Kidney epithelial cell (primary cell): Measurements from ENCODE around the gene CXCL5. TPM values are rescaled to one million over a fixed set of nuclear protein-coding genes. Genes with fewer than 3 reads are reported as not detected.
A peak's percentile ranks its signal among the peaks of the same experiment; 100 is the strongest.

Experiments used
- DNase-seq: peaks from one replicate; pipeline ENCODE4 v3.0.0-alpha.2; 2010; ENCODE audit warnings: low read depth
- H3K27me3 ChIP-seq: 2 replicates; pipeline ENCODE4 v1.6.0; 2011; ENCODE audit warnings: low read length; ENCODE audit not compliant: control insufficient read depth, insufficient read depth
- H3K36me3 ChIP-seq: 2 replicates; pipeline ENCODE4 v1.5.1; 2011; ENCODE audit warnings: low read length; ENCODE audit not compliant: control insufficient read depth, insufficient read depth
- H3K4me3 ChIP-seq: 2 replicates; pipeline ENCODE4 v1.5.1; 2011; ENCODE audit warnings: low read depth, mild to moderate bottlenecking, control low read depth, low read length
- total RNA-seq: library from RNA; depleted of rRNA; stranded (reverse); fragments of >200 nt; gene quantifications from 2 replicates; pipeline ENCODE4 v1.2.3, GENCODE V29; 2015
- TF ChIP-seq, protein P1 (sequence below): IDR thresholded peaks from 2 replicates; pipeline ENCODE4 v1.5.1; 2011; ENCODE audit warnings: mild to moderate bottlenecking, moderate library complexity, low read length, control low read depth, inconsistent platforms; ENCODE audit not compliant: insufficient read depth, poor library complexity, severe bottlenecking

CXCL5 gene
- total RNA-seq, 1 donor from 2014 or later: 21.4 TPM

DNA sequence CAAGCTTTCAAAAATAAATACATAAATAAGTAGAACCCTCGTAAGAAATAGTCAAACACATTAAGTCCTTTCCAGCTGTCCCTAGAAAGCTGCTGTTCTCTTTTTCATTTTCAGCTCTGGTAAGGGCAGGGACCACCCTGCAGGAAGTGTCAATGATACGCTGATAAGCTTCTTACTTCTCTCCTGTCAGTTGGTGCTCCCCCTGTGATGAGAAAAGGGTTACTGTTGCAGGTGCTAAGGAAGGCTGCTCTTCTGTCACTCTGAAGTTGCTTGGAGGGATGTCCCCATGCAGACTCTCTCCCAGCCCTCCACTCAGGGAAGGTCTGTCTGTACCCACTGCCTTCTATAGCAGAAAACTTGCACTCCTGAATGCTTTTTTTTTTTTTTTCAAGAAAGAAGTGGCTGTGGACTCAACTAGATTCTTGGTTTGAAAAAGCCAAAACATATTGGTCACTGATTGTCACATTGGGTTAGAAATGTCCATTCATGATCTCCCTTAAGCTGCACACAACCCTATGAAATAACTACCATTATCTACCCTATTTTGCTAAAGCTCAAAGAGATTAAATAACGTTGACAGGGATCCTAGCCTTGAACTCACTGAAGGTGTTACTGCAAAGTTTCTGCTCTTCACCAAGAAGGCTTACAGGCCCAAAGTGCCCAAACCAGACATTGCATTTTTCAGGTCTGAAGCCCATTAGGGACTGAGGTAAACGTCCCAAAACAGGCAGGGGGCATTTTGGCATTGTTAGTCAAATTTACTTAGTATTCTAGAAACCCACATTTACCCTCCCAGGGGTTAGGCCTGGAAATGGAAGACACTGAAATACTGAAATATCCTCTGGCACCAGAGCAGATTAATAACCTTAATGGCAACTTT is 38.8 kb upstream of the CXCL5 start:
- no peak for DNase-seq
- Histone ChIP-seq H3K36me3 (no peaks in the 10 kb centered on the region), H3K4me3 (peak overlapping the region; percentile 94), H3K27me3 (no peaks in the 10 kb centered on the region)
- TF ChIP-seq, protein P1, sequence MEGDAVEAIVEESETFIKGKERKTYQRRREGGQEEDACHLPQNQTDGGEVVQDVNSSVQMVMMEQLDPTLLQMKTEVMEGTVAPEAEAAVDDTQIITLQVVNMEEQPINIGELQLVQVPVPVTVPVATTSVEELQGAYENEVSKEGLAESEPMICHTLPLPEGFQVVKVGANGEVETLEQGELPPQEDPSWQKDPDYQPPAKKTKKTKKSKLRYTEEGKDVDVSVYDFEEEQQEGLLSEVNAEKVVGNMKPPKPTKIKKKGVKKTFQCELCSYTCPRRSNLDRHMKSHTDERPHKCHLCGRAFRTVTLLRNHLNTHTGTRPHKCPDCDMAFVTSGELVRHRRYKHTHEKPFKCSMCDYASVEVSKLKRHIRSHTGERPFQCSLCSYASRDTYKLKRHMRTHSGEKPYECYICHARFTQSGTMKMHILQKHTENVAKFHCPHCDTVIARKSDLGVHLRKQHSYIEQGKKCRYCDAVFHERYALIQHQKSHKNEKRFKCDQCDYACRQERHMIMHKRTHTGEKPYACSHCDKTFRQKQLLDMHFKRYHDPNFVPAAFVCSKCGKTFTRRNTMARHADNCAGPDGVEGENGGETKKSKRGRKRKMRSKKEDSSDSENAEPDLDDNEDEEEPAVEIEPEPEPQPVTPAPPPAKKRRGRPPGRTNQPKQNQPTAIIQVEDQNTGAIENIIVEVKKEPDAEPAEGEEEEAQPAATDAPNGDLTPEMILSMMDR: no peak

DNA sequence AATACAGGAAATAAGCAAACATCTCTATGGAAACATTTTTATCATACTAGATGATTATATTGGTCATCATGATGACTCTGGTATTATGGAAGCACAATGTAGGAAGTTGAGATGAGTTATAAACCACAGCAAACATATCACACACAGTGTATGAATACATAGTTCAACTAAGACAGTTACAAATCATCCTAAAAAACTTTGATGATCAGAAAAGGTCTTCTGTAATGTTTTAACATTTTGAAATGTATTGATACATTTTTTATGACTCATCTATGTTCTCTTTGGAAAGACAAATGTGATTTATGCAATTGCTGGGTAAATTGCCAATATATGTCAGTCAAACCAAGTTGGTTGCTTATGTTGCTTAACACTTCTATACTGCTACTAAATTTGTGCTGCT is 35.3 kb upstream of the CXCL5 start:
- no peak for DNase-seq
- TF ChIP-seq, protein P1: no peak
- no peaks in the 10 kb centered on the region for H3K27me3 ChIP-seq
- no peaks in the 10 kb centered on the region for H3K36me3 ChIP-seq
- H3K4me3 ChIP-seq: no peak overlapping the region

GRCh38 chr4:74032064-74032463 is 33.6 kb upstream of the CXCL5 start:
- no peak overlapping the region for H3K4me3 ChIP-seq
- DNase-seq: no peak
- no peaks in the 10 kb centered on the region for H3K36me3 ChIP-seq
- no peaks in the 10 kb centered on the region for H3K27me3 ChIP-seq
- TF ChIP-seq, protein P1: no peak

GRCh38 chr4:74031576-74031975 is 33.1 kb upstream of the CXCL5 start:
- DNase-seq: no peak
- TF ChIP-seq, protein P1: no peak
- no peaks in the 10 kb centered on the region for H3K27me3 ChIP-seq
- H3K4me3 ChIP-seq: no peak overlapping the region
- H3K36me3 ChIP-seq: no peaks in the 10 kb centered on the region

GRCh38 chr4:74030285-74030684 is 31.8 kb upstream of the CXCL5 start:
- Histone ChIP-seq H3K27me3 (no peaks in the 10 kb centered on the region), H3K4me3 (no peak overlapping the region), H3K36me3 (no peaks in the 10 kb centered on the region)
- DNase-seq: no peak
- TF ChIP-seq, protein P1: no peak

DNA sequence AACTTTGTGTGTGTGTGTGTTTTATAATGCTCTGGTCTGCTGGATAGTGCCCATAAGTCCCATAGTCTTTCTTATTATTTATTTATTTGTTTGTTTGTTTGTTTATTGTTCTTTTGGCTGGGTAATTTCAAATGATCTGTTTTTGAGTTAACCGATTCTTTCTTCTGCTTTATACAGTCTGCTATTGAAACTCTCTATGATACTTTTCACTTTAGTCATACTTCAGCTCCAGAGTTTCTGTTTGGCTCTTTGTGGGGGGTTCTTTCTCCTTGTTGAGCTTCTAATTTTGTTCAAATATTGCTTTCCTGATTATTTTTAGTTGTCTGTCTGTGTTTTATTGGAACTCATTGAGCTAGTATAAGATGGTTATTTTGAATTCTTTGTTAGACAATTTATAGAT is 30.0 kb upstream of the CXCL5 start:
- no peaks in the 10 kb centered on the region for H3K36me3 ChIP-seq
- no peak overlapping the region for H3K4me3 ChIP-seq
- DNase-seq: no peak
- TF ChIP-seq, protein P1: no peak
- no peaks in the 10 kb centered on the region for H3K27me3 ChIP-seq
